LNCAP (cell line): Measurements from ENCODE around the gene PM20D1.

Experiments used
- CTCF ChIP-seq: fragments of 450-650 bp; IDR thresholded peaks from 2 replicates; pipeline ENCODE4 v1.5.1; 2017; ENCODE audit warnings: mild to moderate bottlenecking

PM20D1 gene

DNA sequence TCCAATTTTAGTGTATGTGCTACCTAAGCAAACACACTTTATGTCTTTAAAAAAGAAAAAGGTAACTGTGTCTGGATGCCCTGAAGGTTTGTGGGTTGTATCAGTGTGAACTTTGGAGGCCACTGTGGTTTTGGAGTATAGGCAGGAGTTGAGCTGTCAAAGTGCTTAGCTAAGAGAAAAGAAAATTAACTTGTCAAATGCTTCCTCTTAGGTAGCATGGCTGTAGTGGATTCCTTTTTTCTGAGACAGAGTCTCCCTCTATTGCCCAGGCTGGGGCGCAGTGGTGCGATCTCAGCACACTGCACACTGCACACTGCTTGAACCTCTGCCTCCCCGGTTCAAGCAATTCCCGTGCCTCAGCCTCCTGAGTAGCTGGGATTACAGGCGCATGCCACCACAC is 25.8 kb downstream of the PM20D1 start:
- no peak for TF ChIP-seq CTCF

DNA sequence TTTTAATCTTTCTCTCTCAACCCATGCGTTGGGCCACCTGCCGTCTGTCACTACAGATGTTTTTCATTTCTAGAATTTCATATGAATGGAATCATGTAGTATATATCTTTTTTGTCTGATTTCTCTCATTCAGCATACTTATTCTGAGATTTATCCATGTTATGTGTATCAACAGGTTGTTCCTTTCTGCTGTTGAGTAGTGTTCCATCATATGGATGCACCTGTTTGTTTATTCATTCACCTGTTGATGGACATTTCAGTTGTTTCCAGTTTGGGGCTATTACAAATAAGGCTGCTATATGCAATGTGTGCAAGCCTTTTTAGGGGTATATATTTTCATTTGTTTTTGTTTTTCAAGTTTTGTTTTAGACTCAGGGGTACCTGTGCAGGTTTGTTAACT is 27.5 kb downstream of the PM20D1 start:
- TF ChIP-seq CTCF, result no peak

DNA sequence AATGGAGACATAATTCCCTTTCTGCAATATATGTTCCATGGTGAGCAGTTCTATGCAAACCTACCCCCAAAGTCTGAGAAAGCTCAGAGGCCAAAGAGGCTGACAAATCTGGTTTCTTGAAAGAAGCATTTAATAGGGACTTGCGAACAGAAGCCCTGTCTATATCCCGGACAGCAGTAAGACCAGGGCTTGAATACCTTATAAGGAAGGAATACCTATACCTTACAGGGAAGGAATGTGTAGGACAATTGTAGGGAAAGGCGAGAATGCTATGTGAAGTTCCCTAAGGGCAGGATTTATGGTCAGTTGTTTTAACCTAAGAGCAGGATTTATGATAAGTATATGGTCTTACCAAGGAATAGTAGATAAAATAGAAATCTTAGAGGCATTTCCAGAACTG is 31.9 kb downstream of the PM20D1 start:
- TF ChIP-seq CTCF, result no peak

GRCh38 chr1:205817364-205817763 is 32.6 kb downstream of the PM20D1 start:
- no peak for TF ChIP-seq CTCF

- TF ChIP-seq CTCF, result no peak
Observed at GRCh38 chr1:205813755-205814058, 36.2 kb downstream of the PM20D1 start.

GRCh38 chr1:205812878-205813754 is 36.8 kb downstream of the PM20D1 start, which contains the start of gene SLC41A1:
SLC41A1 (minus strand) TSS chr1:205813198; CDS start chr1:205810441, 2,757 bp downstream.
- TF ChIP-seq CTCF, result no peak

- TF ChIP-seq CTCF, result no peak
Observed at GRCh38 chr1:205812271-205812877, 37.6 kb downstream of the PM20D1 start.
